Naive thymus-derived CD8-positive, alpha-beta T cell (primary cell): Measurements from ENCODE around the gene C6orf62. TPM values are rescaled to one million over a fixed set of nuclear protein-coding genes. Genes with fewer than 3 reads are reported as not detected.
"Not testable (repeated sequence)": the region's sequence is repeated elsewhere in the genome, so short reads cannot be mapped to it uniquely, and the experiment has no call there.

Experiments used
- ATAC-seq, 2 donors: fragments of 150-1000 bp; cut with Tn5 transposase in 1 of 2; sonication (Bioruptor Pico), chemical (Tn5 transposase) in 1 of 2; 1 replicate in 1 of 2; 2 replicates in 1 of 2; pipeline ENCODE4 v1.10.0; 2021; ENCODE audit warnings: mild to moderate bottlenecking in 2 of 2, moderate library complexity in 2 of 2
- POLR2A ChIA-PET: fragments of 350-600 bp; sonication (Branson Sonifier 250); formaldehyde crosslinking; loops from one replicate; lab custom pipeline; 2021; ENCODE audit warnings: antibody characterized with exemption; lab: Charles Lee
- DNase-seq, 10 donors: peaks; one replicate each; pipeline versions ENCODE4 v3.0.0 to v3.0.0-alpha.2; 2020 to 2022
- H3K27ac Mint-ChIP-seq, 10 donors: one replicate each; pipeline ENCODE4 v1.8.0; 2020 to 2022; ENCODE audit warnings: mild to moderate bottlenecking in 10 of 10, mixed read lengths in 10 of 10, moderate library complexity in 4 of 10, inconsistent platforms in 1 of 10
- H3K27me3 Mint-ChIP-seq, 5 donors: one replicate each; pipeline ENCODE4 v1.8.0; 2021 to 2022; ENCODE audit warnings: mixed read lengths in 5 of 5
- H3K36me3 Mint-ChIP-seq, 3 donors: one replicate each; pipeline ENCODE4 v1.8.0; 2020 to 2022; ENCODE audit warnings: mixed read lengths in 3 of 3, mild to moderate bottlenecking in 2 of 3, inconsistent platforms in 1 of 3
- H3K4me1 Mint-ChIP-seq, 4 donors: one replicate each; pipeline ENCODE4 v1.8.0; 2021 to 2022; ENCODE audit warnings: mixed read lengths in 4 of 4
- H3K4me3 Mint-ChIP-seq, 10 donors: one replicate each; pipeline ENCODE4 v1.8.0; 2020 to 2022; ENCODE audit warnings: mild to moderate bottlenecking in 10 of 10, mixed read lengths in 10 of 10, moderate library complexity in 6 of 10, inconsistent platforms in 1 of 10
- H3K9me3 Mint-ChIP-seq, 9 donors: one replicate each; pipeline ENCODE4 v1.8.0; 2020 to 2022; ENCODE audit warnings: mixed read lengths in 9 of 9, mild to moderate bottlenecking in 3 of 9, inconsistent platforms in 1 of 9, moderate library complexity in 1 of 9
- polyA plus RNA-seq, 3 donors: library from polyadenylated mRNA; unstranded; fragments of 300-500 nt; fragmentation: Illumina TruSeq; gene quantifications; one replicate each; pipeline ENCODE4 v1.2.3, GENCODE V29; 2021
- total RNA-seq, 8 experiments: library from RNA in 2 of 8; stranded (reverse) in 2 of 8; gene quantifications; one replicate each; pipeline ENCODE4 v1.2.3 and lab custom pipeline; 2021 to 2026

C6orf62 gene
- total and polyA plus RNA-seq, 5 experiments from 2014 or later = 81.5 to 190 (median 126) TPM

DNA sequence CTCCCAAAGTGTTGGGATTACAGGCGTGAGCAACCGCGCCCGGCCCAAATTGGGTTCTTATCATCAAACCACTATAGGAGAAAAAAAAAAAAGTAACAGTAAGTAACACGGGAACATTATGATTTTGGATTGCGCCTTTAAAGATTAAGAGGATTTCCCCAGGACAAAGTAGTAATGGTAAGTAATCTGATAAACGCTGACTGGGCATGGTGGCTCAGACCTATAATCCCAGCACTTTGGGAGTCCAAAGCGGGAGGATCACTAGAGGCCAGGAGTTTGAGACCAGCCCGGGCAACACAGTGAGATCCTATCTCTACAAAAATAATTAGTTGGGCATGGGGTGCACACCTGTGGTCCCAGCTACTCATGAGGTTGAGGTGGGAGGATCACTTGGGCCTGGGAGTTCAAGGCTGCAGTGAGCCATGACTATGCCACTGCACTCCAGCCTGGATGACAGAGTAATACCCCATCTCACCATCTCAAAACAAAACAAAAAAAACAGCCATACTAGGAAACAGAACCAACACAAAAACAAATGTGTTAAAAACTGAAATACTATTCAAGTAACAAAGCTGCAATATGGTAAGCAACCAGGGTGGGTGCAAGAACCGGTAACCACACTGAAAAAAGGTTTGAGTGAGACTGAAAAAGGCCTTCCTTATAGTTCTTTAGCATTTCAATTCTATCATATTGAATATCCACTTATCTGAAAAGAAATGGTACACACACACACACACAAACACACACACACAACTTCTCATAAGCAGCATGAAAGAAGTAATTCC lies 8.2 kb downstream of the C6orf62 start:
- H3K27me3 Mint-ChIP-seq = no peaks in the 10 kb centered on the region
- H3K9me3 Mint-ChIP-seq = no peaks in the 10 kb centered on the region
- H3K4me3 Mint-ChIP-seq = peak overlapping the region in 7 of 10 donors; percentile 16 to 81 (median 40)
- DNase-seq (no peak), ATAC-seq (peak in 1 of 2 donors; percentile 18)
- POLR2A ChIA-PET = interaction anchor here (1.5 kb wide), 1 partner anchor 9 kb away, joined by 4 read pairs; no protein-coding TSS in a partner anchor
- peaks cover 3 to 96% (median 28%) of the 10 kb centered on the region in 3 donors for H3K36me3 Mint-ChIP-seq
- H3K27ac Mint-ChIP-seq = peak overlapping the region; percentile 48 to 89 (median 76)
- H3K4me1 Mint-ChIP-seq = peaks cover 14 to 62% (median 59%) of the 10 kb centered on the region in 4 donors

DNA sequence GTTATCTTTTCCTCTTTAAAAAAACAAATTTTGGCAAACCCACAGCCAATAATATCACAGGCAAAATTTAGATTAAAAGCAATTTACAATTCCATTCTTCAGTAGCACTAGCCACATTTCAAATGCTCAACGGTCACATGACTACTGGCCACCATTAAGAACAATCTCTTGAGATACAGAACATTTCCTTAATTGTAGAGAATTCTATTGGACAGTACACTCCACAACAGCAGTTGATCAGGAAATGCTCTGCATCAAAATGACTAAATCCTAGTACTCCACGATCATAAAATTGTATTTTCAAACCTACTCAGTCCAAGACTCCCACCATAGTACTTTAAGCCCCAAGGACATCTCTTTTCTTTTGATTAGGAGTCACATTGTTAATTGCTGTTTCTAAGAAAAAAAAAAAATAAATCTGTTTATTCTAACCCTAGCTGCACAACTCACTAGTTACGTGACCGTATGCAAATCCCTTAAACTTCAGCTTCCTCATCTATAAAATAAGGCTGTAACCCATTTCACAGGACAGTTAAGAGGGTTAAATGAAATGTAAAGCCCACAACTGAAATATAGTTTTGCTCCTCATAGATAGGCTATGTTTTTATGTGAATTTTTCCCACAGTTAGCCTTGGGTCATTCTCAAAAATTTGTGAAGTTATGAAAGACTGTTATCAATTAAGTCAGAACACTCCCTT lies 9.8 kb downstream of the C6orf62 start:
- no peak for ATAC-seq
- Mint-ChIP-seq H3K27me3 (no peaks in the 10 kb centered on the region), H3K27ac (peak overlapping the region in 7 of 10 donors; percentile 6 to 79 (median 61)), H3K36me3 (peaks cover 3 to 96% (median 20%) of the 10 kb centered on the region in 3 donors), H3K9me3 (no peaks in the 10 kb centered on the region), H3K4me1 (peaks cover 14 to 57% (median 51%) of the 10 kb centered on the region in 4 donors), H3K4me3 (no peak overlapping the region)
- DNase-seq = no peak
- POLR2A ChIA-PET = interaction anchor here (0.7 to 2.0 kb wide), 4 partner anchors 9 to 1312 kb away, joined by 3 to 8 read pairs (median 4); no protein-coding TSS in a partner anchor

DNA sequence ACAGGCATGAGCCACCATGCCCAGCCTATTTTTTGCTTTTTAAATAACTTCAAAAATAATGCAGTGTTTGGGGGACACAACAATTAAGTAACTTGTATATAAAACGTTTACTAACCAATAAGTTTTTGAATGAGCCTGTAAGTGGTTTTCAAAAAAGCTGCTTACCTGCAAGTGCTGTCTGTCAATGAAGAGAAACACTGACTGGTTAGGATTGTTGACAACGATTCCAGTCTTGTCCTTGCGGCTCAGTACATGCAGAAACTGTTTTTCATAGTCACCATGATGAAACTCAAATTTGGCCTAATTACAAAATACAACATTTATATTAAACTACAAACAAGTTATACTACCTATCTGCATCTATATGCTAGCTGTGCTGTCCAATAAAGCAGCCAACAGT lies 10.3 kb downstream of the C6orf62 start:
- Mint-ChIP-seq H3K36me3 (peaks cover 3 to 96% (median 16%) of the 10 kb centered on the region in 3 donors), H3K27me3 (no peaks in the 10 kb centered on the region), H3K9me3 (no peaks in the 10 kb centered on the region), H3K4me1 (peaks cover 18 to 56% (median 49%) of the 10 kb centered on the region in 4 donors), H3K27ac (peak overlapping the region in 5 of 10 donors; percentile 9 to 79 (median 64)), H3K4me3 (no peak overlapping the region)
- POLR2A ChIA-PET = interaction anchor here (1.1 to 2.0 kb wide), 2 partner anchors 11 to 13 kb away, joined by 5 to 8 read pairs; no protein-coding TSS in a partner anchor
- ATAC-seq = no peak
- no peak for DNase-seq

DNA sequence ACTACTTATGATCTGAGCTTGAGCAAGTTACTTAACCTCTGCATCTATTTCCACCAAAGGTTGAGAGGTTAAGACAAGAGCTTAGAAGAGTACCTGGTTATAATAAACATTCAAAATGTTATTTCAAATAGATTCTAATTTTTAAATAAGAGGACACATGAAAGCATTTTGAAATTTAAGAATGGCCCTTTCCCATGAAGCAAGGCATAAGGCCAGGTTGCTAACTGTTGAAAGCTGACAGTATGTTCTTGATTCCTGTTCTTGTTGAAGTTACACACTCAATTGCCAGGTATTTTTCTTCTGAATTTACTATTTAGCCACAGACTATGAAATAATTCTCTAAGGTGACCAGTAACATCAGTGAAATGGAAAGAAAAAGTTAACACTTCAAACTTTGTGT lies 14.5 kb downstream of the C6orf62 start:
- ATAC-seq (no peak), DNase-seq (no peak)
- peaks cover 13 to 54% (median 42%) of the 10 kb centered on the region in 4 donors for H3K4me1 Mint-ChIP-seq
- POLR2A ChIA-PET = interaction anchor here (1.4 kb wide), 1 partner anchor 14 kb away, joined by 6 read pairs; the partner anchor contains the start of gene C6orf62
- peaks cover 0 to 84% (median 10%) of the 10 kb centered on the region in 3 donors for H3K36me3 Mint-ChIP-seq
- no peaks in the 10 kb centered on the region for H3K27me3 Mint-ChIP-seq
- H3K9me3 Mint-ChIP-seq = no peaks in the 10 kb centered on the region
- H3K4me3 Mint-ChIP-seq = no peak overlapping the region
- H3K27ac Mint-ChIP-seq = peak overlapping the region in 5 of 10 donors; percentile 51 to 82 (median 63)

DNA sequence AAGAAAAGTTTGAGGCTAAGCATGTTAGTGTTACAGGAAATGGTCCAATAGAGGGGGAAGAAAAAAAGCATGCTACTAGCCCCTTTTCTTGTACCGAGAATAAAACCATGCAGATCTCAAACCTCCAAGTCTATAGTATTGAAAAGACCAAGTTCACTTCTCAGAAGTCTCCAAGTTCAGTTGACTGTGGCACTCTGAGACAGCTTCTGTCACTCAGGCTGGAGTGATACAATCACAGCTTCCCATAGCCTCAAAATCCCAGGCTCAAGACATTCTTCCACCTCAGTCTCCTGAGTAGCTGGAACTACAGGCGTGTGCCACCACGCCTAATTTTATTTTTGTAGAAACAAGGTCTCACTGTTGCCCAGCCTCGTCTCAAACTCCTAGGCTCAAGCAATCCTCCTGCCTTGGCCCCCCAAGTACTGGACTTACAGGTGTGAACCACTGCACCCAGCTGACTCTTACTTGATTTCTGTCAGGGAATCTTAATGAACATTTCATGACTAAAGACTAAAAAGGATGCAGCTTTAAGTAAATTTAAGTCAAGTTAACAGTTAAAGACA lies 16.2 kb downstream of the C6orf62 start:
- no peaks in the 10 kb centered on the region for H3K9me3 Mint-ChIP-seq
- no peak for DNase-seq
- no peaks in the 10 kb centered on the region for H3K27me3 Mint-ChIP-seq
- H3K27ac Mint-ChIP-seq = peak overlapping the region; percentile 20 to 90 (median 67)
- H3K36me3 Mint-ChIP-seq = peaks cover 0 to 77% (median 8%) of the 10 kb centered on the region in 3 donors
- ATAC-seq = peak in 1 of 2 donors; percentile 45
- H3K4me3 Mint-ChIP-seq = no peak overlapping the region
- POLR2A ChIA-PET = interaction anchor here (1.0 to 1.2 kb wide), 4 partner anchors 14 to 209 kb away, joined by 3 to 6 read pairs (median 4); partner anchors contain the start of gene C6orf62
- H3K4me1 Mint-ChIP-seq = peaks cover 13 to 52% (median 38%) of the 10 kb centered on the region in 4 donors

DNA sequence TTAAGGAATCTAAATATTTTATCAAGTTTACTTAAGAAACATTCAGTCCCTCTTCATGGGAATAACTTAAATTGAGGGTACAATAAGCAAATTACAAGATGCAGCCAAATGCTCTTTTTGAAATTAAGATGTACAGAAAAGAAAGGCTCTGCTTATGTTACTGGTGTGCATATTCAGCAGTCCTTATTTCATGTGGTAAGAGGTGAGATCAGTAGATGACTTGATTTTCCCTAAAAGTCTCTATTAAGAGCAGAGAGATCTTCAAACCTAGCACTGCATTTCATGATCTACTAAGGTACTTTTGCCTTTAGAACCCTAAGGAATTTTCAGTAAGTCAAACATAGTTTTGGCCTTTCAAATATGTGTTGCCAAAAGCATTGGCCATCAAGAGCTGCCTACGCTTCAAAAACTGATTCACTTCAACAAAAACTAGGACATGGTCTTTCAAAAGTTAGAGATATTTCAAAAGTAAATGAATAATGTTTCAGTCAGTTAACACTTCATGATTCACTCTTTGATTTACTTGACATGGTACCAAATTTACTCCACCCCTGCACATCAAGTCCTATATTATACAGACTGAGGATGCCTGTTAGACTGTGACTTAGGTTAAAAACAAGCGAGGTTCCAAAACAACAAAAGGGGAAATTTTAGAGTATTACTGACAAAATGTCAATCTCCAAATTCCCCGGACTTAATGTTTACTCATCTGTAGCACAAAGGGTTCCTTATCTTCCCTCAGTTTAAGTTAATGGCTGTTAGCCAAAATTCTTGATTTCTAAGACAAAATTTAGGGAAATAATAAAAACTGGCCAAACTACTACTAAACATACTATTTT lies 19.2 kb downstream of the C6orf62 start:
- POLR2A ChIA-PET = interaction anchor here (0.7 kb wide), 2 partner anchors 38 to 178 kb away, joined by 3 to 6 read pairs; no protein-coding TSS in a partner anchor

DNA sequence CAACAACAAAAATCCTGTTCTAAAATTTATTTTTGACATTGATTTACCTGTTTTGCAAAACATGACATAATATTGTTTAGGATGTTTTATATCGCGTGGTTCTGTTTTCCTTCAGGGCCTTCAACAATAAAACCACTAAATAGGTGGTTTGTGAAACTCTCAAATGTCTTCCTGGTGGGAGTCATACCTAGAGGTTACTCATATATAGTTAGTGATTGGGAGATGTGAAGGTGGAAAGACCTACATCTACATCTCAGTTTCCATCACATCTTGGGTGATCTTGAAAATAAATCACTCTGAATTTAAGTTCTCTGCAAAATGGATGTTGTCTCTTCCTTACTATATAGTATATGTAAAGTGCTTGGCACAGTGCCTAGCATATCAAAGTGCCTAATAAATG lies 22.9 kb downstream of the C6orf62 start:
- Mint-ChIP-seq H3K36me3 (peaks cover 0 to 23% (median 0%) of the 10 kb centered on the region in 3 donors), H3K4me3 (no peak overlapping the region), H3K4me1 (peaks cover 13 to 31% (median 22%) of the 10 kb centered on the region in 4 donors), H3K9me3 (no peaks in the 10 kb centered on the region), H3K27ac (peak overlapping the region in 5 of 10 donors; percentile 4 to 64 (median 35)), H3K27me3 (no peaks in the 10 kb centered on the region)
- ATAC-seq (no peak), DNase-seq (no peak)
- POLR2A ChIA-PET = no interaction called here

More for the DNA sequence above, 19.2 kb downstream of the C6orf62 start:
- DNase-seq (no peak), ATAC-seq (no peak)
- peaks cover 0 to 49% (median 0%) of the 10 kb centered on the region in 3 donors for H3K36me3 Mint-ChIP-seq
- H3K27me3 Mint-ChIP-seq = no peaks in the 10 kb centered on the region
- H3K4me3 Mint-ChIP-seq = no peak overlapping the region
- H3K9me3 Mint-ChIP-seq = no peaks in the 10 kb centered on the region
- H3K27ac Mint-ChIP-seq = peak overlapping the region in 9 of 10 donors; percentile 18 to 81 (median 63)
- peaks cover 15 to 41% (median 35%) of the 10 kb centered on the region in 4 donors for H3K4me1 Mint-ChIP-seq

DNA sequence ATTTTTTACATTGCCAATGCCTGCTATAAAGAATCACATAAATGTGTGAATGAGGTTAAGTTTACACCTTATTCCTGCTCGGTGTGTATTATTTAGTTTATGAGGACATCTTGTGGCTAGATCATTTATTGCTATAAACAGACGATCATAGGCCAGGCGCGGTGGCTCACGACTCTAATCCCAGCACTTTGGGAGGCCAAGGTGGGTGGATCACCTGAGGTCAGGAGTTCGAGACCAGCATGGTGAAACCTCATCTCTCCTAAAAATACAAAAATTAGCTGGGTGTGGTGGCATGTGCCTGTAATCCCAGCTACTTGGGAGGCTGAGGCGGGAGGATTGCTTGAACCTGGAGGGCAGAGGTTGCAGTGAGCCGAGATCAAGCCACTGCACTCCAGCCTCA lies 23.3 kb downstream of the C6orf62 start:
- POLR2A ChIA-PET, H3K9me3 Mint-ChIP-seq, H3K4me3 Mint-ChIP-seq, H3K27me3 Mint-ChIP-seq: not testable (repeated sequence)
- ATAC-seq (peak; percentile 84 to 88), DNase-seq (peak in 9 of 10 donors; percentile 10 to 68 (median 27))
- peak overlapping the region in 7 of 10 donors; percentile 1 to 68 (median 24) for H3K27ac Mint-ChIP-seq
- peaks cover 0 to 20% (median 0%) of the 10 kb centered on the region in 3 donors for H3K36me3 Mint-ChIP-seq
- peaks cover 13 to 26% (median 22%) of the 10 kb centered on the region in 4 donors for H3K4me1 Mint-ChIP-seq

DNA sequence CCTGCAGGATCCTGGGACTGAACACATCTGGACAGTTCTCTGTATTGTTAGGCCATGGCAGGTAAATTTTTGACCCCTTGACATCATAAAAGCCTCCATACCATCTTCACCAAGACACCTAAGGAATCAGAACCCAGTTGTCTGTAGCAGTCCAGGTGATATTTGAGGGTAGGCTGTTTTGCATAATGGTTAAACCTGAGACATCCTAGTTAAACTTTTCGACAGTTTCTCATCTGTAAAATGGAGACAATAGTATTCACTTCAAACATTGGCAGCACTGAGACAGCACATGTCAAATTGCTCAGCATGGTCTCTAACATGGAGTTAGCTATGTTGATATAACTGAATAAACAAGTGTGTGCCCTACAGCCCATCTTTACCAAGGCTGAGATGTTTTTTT lies 24.8 kb downstream of the C6orf62 start:
- H3K36me3 Mint-ChIP-seq = peaks cover 0 to 10% (median 0%) of the 10 kb centered on the region in 3 donors
- no peaks in the 10 kb centered on the region for H3K9me3 Mint-ChIP-seq
- H3K27ac Mint-ChIP-seq = peak overlapping the region in 3 of 10 donors; percentile 7 to 26 (median 11)
- POLR2A ChIA-PET = no interaction called here
- peaks cover 13 to 26% (median 16%) of the 10 kb centered on the region in 4 donors for H3K4me1 Mint-ChIP-seq
- DNase-seq (no peak), ATAC-seq (no peak)
- no peaks in the 10 kb centered on the region for H3K27me3 Mint-ChIP-seq
- no peak overlapping the region for H3K4me3 Mint-ChIP-seq

DNA sequence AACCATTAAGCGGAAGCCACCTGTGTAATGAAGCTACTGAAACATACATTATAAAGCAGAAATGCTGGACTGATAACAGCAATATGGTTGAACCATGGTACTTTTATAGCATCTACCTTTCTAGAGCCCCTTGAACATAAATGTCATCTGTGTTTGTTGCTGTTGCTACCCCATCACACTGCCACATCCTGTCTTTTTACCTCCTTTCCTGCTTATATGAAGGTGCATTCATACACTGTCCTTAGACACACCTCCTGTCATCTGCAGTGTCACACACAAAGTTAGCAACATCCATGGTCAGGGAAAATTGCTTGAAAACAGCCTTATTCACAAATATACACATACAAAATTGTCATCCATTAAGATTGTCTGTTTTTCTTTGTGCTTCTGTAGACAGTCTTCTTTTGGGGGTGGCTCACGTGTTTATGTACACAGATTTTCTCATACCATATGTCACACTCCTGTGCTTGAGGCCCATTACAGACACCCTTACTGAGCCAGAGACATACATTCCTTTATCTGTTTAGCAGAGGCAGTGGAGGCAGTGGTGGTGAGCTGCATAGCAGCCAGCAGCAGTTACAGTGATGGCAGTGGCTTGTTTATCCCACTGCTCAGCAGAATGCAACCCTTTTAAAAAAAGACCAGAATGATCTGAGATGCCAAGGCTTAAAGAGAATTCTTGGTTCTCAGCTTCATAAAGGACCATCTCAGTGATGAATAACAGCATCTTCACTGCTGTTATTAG lies 25.9 kb downstream of the C6orf62 start:
- H3K27ac Mint-ChIP-seq = peak overlapping the region in 7 of 10 donors; percentile 11 to 87 (median 68)

DNA sequence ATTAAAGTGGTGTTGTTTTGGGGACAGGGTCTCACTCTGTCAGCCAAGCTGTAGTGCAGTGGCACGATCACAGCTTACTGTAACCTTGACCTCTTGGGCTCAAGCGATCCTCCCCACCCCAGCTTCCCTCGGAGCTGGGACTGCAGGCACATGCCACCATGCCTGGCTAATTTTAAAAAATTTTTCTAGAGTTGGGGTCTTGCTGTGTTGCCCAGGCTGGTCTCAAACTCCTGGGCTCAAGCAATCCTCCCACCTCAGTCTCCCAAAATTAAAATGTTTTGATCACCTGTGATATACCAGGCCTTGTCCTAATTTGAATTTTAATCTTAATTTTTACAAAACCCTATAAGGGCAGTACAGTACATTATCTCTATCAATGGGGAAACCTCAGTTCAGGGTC lies 26.5 kb downstream of the C6orf62 start:
- DNase-seq = no peak
- Mint-ChIP-seq H3K4me3 (no peak overlapping the region), H3K27ac (peak overlapping the region in 5 of 10 donors; percentile 11 to 87 (median 52)), H3K9me3 (no peaks in the 10 kb centered on the region), H3K36me3 (peaks cover under 1 to 5% (median under 1%) of the 10 kb centered on the region in 3 donors), H3K4me1 (peaks cover 13 to 21% (median 16%) of the 10 kb centered on the region in 4 donors), H3K27me3 (no peaks in the 10 kb centered on the region)
- POLR2A ChIA-PET = no interaction called here
- no peak for ATAC-seq

More for the DNA sequence above, 25.9 kb downstream of the C6orf62 start:
- H3K9me3 Mint-ChIP-seq = no peaks in the 10 kb centered on the region
- peaks cover 0 to 5% (median 0%) of the 10 kb centered on the region in 3 donors for H3K36me3 Mint-ChIP-seq
- POLR2A ChIA-PET = no interaction called here
- ATAC-seq = peak; percentile 59 to 83
- no peaks in the 10 kb centered on the region for H3K27me3 Mint-ChIP-seq
- H3K4me3 Mint-ChIP-seq = no peak overlapping the region
- peaks cover 13 to 21% (median 16%) of the 10 kb centered on the region in 4 donors for H3K4me1 Mint-ChIP-seq
- DNase-seq = peak in 2 of 10 donors; percentile 37 to 48
